Cardiac muscle cell (in vitro differentiated cells and primary cell): ENCODE results near the gene CARMIL1. TPM values are rescaled to one million over a fixed set of nuclear protein-coding genes. Genes with fewer than 3 reads are reported as not detected.

Experiments
- DNase-seq, 2 donors: peaks; one replicate each; pipeline versions ENCODE4 v3.0.0 to v3.0.0-alpha.2; 2010 to 2017; ENCODE audit warnings: low read depth in 1 of 2, low spot score in 1 of 2
- H3K27ac ChIP-seq: fragments of 200-600 bp; sonication (generic); 2 replicates; pipeline ENCODE4 v1.5.1; 2016
- H3K27me3 ChIP-seq: fragments of 200-600 bp; sonication (generic); 2 replicates; pipeline ENCODE4 v1.6.0; 2016; ENCODE audit warnings: control low read depth
- H3K36me3 ChIP-seq: fragments of 200-600 bp; sonication (generic); 2 replicates; pipeline ENCODE4 v1.5.1; 2016; ENCODE audit warnings: control low read depth
- H3K4me1 ChIP-seq: fragments of 200-600 bp; sonication (generic); 2 replicates; pipeline ENCODE4 v1.8.1; 2017; ENCODE audit warnings: low read depth, mild to moderate bottlenecking, mixed run types
- H3K4me3 ChIP-seq: fragments of 200-600 bp; sonication (generic); 2 replicates; pipeline ENCODE4 v1.5.1; 2016; ENCODE audit warnings: mild to moderate bottlenecking
- H3K9me3 ChIP-seq: fragments of 200-600 bp; sonication (generic); 2 replicates; pipeline ENCODE4 v1.5.1; 2017; ENCODE audit warnings: low read depth, mild to moderate bottlenecking, control low read depth
- polyA plus RNA-seq: library from polyadenylated mRNA; unstranded; fragments of >200 nt; fragmentation: Nextera tagmentation; extraction: Ambion mirVana; gene quantifications from 2 replicates; pipeline ENCODE4 v1.2.1, GENCODE V29; 2016
- total RNA-seq: library from RNA; depleted of rRNA; stranded (reverse); fragments of >200 nt; gene quantifications from 2 replicates; pipeline ENCODE4 v1.2.3, GENCODE V29; 2016
- TF ChIP-seq, protein P1 (sequence below): IDR thresholded peaks from 2 replicates; pipeline ENCODE4 v1.5.1; 2012; ENCODE audit warnings: low read depth, mild to moderate bottlenecking, low read length

The CARMIL1 gene
- total and polyA plus RNA-seq, 2 experiments from 2014 or later = 15.7 to 63.6 TPM

DNA sequence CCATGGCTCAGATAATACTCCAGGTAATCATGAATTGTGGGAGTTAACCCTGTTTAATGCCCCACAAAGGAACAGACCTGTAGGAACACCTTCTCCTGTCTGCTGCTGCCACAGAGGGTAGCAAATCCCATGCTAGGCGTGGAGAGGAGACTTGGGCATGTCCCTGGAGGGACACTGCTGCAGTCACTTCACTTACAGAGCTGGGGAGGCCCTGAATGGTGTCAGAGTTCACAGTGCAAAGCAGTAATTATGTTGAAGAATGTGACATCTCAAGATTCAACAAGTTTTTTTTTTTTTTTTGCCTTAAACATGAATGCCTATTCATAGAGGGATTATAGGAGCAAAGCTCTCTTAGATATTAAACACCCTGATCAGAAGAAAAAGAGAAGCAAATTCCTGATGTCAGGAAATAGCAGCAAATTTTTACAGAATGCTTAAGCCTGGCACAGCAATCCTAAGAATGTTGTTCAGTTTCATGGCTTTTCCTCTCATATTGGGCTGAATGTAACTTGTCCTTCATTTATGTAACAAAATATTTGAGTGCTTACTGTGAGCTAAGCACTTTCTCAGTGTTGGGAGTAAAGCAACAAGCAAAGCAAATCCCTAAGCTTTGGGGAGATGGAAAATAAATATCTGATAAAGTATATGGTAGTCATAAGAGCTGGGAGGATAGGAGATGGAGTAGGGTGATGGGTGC is 45.0 kb downstream of the CARMIL1 start:
- Histone ChIP-seq H3K27me3 (no peaks in the 10 kb centered on the region), H3K27ac (no peak overlapping the region), H3K4me3 (no peak overlapping the region), H3K36me3 (no peaks in the 10 kb centered on the region), H3K9me3 (no peaks in the 10 kb centered on the region), H3K4me1 (peaks cover 27% of the 10 kb centered on the region)
- DNase-seq = no peak
- TF ChIP-seq, protein P1, sequence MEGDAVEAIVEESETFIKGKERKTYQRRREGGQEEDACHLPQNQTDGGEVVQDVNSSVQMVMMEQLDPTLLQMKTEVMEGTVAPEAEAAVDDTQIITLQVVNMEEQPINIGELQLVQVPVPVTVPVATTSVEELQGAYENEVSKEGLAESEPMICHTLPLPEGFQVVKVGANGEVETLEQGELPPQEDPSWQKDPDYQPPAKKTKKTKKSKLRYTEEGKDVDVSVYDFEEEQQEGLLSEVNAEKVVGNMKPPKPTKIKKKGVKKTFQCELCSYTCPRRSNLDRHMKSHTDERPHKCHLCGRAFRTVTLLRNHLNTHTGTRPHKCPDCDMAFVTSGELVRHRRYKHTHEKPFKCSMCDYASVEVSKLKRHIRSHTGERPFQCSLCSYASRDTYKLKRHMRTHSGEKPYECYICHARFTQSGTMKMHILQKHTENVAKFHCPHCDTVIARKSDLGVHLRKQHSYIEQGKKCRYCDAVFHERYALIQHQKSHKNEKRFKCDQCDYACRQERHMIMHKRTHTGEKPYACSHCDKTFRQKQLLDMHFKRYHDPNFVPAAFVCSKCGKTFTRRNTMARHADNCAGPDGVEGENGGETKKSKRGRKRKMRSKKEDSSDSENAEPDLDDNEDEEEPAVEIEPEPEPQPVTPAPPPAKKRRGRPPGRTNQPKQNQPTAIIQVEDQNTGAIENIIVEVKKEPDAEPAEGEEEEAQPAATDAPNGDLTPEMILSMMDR = no peak

DNA sequence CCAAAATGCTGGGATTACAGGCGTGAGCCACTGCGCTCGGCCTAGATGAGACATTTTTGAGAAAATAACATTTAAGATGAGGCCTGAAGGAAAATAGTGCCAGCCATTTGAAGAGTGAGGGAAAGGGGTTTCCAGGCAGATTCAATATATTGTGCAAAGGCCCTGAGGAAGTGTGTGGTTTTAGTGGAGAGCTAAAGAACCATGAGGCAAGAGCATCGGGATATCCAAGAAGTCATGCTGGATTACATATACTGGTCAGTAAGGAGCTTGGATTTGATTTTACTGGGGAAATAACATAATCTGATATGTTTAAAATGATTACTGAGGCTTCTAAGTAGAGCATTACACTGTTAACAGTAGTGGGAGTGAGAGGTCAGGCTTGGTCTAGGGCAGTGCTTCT is 47.0 kb downstream of the CARMIL1 start:
- Histone ChIP-seq H3K4me1 (peaks cover 28% of the 10 kb centered on the region), H3K27me3 (no peaks in the 10 kb centered on the region), H3K4me3 (no peak overlapping the region), H3K27ac (no peak overlapping the region), H3K9me3 (no peaks in the 10 kb centered on the region), H3K36me3 (no peaks in the 10 kb centered on the region)
- TF ChIP-seq, protein P1 = no peak
- no peak for DNase-seq

DNA sequence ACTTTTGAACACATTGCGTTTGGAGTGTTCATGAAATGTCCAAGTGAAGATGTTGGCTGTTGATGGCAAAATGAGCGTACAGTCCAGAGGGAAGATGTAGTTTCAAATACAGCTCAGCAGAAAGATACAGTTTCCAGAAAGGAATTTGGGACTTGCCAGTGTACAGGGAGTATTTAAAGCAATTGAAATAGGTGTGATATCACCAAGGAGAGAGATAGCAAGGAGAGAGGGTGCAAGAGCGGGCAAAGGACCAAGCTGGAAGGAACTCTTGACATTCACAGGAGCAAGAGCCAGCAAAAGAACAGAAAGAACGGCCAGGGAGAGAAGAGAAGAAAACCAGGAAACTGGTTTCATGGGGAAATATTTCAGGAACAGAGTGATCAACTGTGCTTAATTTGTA is 47.8 kb downstream of the CARMIL1 start:
- Histone ChIP-seq H3K9me3 (no peaks in the 10 kb centered on the region), H3K27ac (no peak overlapping the region), H3K4me3 (no peak overlapping the region), H3K36me3 (no peaks in the 10 kb centered on the region), H3K4me1 (peaks cover 31% of the 10 kb centered on the region), H3K27me3 (no peaks in the 10 kb centered on the region)
- TF ChIP-seq, protein P1 = no peak
- no peak for DNase-seq

DNA sequence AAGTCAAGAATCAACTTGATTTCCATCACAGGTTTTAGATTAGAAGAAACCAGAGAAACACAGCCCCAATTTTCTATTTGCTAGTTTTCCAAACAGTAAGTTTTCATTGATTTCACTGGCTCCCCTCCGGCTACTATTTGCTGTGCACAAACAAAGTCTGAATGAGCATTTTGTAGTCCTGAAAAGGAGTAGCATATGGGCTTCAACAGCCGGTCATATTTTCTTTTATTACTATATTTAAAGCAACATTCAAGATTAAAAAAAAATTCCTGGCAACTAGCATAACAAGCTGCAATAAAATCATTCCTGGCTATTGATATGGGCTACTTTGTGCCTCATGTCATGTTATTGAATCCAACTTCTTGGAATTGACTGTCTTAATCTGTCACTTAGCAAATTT is 48.3 kb downstream of the CARMIL1 start:
- H3K27ac ChIP-seq = no peak overlapping the region
- TF ChIP-seq, protein P1 = no peak
- peaks cover 30% of the 10 kb centered on the region for H3K4me1 ChIP-seq
- no peak overlapping the region for H3K4me3 ChIP-seq
- no peaks in the 10 kb centered on the region for H3K9me3 ChIP-seq
- H3K27me3 ChIP-seq = no peaks in the 10 kb centered on the region
- no peaks in the 10 kb centered on the region for H3K36me3 ChIP-seq
- DNase-seq = no peak

DNA sequence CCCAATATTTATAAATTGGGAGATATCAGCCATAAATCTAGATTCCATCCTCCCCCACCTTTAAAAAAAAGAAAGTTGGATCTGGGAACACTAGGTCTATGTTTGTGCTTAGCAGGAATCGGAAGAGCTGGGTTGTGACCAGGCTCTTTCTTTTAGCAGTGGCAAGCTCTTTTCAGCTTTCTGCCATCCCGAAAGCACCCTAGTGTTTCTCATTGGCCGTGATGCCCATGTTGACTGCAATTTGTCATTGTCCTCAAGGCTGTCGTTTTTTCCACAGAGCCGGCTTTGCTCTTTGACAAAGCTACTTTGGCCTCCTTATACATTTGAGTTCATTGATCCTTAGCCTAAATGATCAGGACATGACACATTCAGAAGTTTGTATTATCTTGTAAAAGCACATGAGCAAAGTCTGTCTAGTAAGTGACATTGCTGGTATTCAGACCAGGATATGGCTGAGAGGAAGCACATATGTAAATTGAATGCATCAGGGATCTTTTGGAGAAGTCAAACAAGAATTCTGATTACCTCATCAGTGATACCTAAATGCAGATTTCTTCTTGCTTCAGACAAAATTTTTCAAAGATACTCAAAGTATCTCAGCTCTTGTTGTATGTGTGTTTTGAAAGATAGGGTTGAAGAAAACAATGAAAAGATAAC is 50.1 kb downstream of the CARMIL1 start:
- H3K27ac ChIP-seq = no peak overlapping the region
- H3K4me1 ChIP-seq = peaks cover 36% of the 10 kb centered on the region
- TF ChIP-seq, protein P1 = no peak
- no peaks in the 10 kb centered on the region for H3K27me3 ChIP-seq
- no peak overlapping the region for H3K4me3 ChIP-seq
- DNase-seq = no peak
- no peaks in the 10 kb centered on the region for H3K9me3 ChIP-seq
- no peaks in the 10 kb centered on the region for H3K36me3 ChIP-seq
